HG02840 (cell line): ENCODE results near the gene GOT1.

ENCODE experiments used
- ATAC-seq: cut with Tn5 transposase; IDR thresholded peaks from one replicate; pipeline ENCODE4 v1.9.1; 2021; ENCODE audit warnings: mild to moderate bottlenecking, moderate library complexity, moderate number of reproducible peaks; ENCODE audit not compliant: unreplicated experiment, low FRiP score

Gene GOT1

GRCh38 chr10:99430451-99431189, at the start of gene GOT1:
Gene GOT1, minus strand, starts transcription at chr10:99430624. Its CDS starts 59 bp downstream, at chr10:99430565.
- ATAC-seq: peak; percentile 97

GRCh38 chr10:99470327-99470726, 39.9 kb upstream of the GOT1 start:
- ATAC-seq: no peak

GRCh38 chr10:99467236-99467999, 37.0 kb upstream of the GOT1 start:
- no peak for ATAC-seq

- ATAC-seq: no peak
These were observed 36.3 kb upstream of the GOT1 start for GRCh38 chr10:99466632-99467223.

- no peak for ATAC-seq
These were observed 30.8 kb upstream of the GOT1 start for GRCh38 chr10:99461230-99461629.

- no peak for ATAC-seq
These were observed 29.6 kb upstream of the GOT1 start for GRCh38 chr10:99460070-99460469.

GRCh38 chr10:99459217-99459616, 28.8 kb upstream of the GOT1 start:
- no peak for ATAC-seq

- ATAC-seq: no peak
These were observed 27.4 kb upstream of the GOT1 start for GRCh38 chr10:99457813-99458212.

GRCh38 chr10:99456931-99457288, 26.5 kb upstream of the GOT1 start:
- ATAC-seq: no peak

GRCh38 chr10:99456207-99456930, 25.9 kb upstream of the GOT1 start:
- no peak for ATAC-seq

- ATAC-seq: no peak
These were observed 21.6 kb upstream of the GOT1 start for GRCh38 chr10:99451981-99452380.

- ATAC-seq: no peak
These were observed 21.0 kb upstream of the GOT1 start for GRCh38 chr10:99451499-99451788.

GRCh38 chr10:99450624-99451498, 20.4 kb upstream of the GOT1 start:
- ATAC-seq: no peak

GRCh38 chr10:99450156-99450555, 19.7 kb upstream of the GOT1 start:
- no peak for ATAC-seq

GRCh38 chr10:99449023-99449422, 18.6 kb upstream of the GOT1 start:
- ATAC-seq: no peak

- no peak for ATAC-seq
These were observed 14.1 kb upstream of the GOT1 start for GRCh38 chr10:99444383-99445045.

- ATAC-seq: no peak
These were observed 13.1 kb upstream of the GOT1 start for GRCh38 chr10:99443500-99443899.

GRCh38 chr10:99442394-99442793, 12.0 kb upstream of the GOT1 start:
- ATAC-seq: no peak

GRCh38 chr10:99438890-99439289, 8.5 kb upstream of the GOT1 start:
- no peak for ATAC-seq
